Activated T-helper 2 cell treated with anti-CD3 and anti-CD28 coated beads, Interferon-gamma antibody, Interleukin-2, Interleukin-4, amounts not matched to agents 10 μg/mL and 5 μg/mL and 100 μg/mL, durations not matched to agents 14 hours and 24 hours and 36 hours (primary cell): ENCODE measurements around the gene OR8G1. TPM values are rescaled to one million over a fixed set of nuclear protein-coding genes. Genes with fewer than 3 reads are reported as not detected.
"Not testable (repeated sequence)": the region's sequence is repeated elsewhere in the genome, so short reads cannot be mapped to it uniquely, and the experiment has no call there.

Experiments
- DNase-seq: peaks from one replicate; pipeline ENCODE4 v3.0.0; 2021; ENCODE audit warnings: low spot score
- H3K27ac Mint-ChIP-seq: one replicate; pipeline ENCODE4 v1.8.0; 2021; ENCODE audit warnings: mixed read lengths
- H3K27me3 Mint-ChIP-seq: one replicate; pipeline ENCODE4 v1.8.0; 2021; ENCODE audit warnings: low read depth, mixed read lengths
- H3K36me3 Mint-ChIP-seq: one replicate; pipeline ENCODE4 v1.8.0; 2021; ENCODE audit warnings: low read depth, mixed read lengths
- H3K4me1 Mint-ChIP-seq: one replicate; pipeline ENCODE4 v1.8.0; 2021; ENCODE audit warnings: low read depth, mixed read lengths
- H3K4me3 Mint-ChIP-seq: one replicate; pipeline ENCODE4 v1.8.0; 2021; ENCODE audit warnings: low read depth, mild to moderate bottlenecking, moderate library complexity, mixed read lengths
- H3K9me3 Mint-ChIP-seq: one replicate; pipeline ENCODE4 v1.8.0; 2021; ENCODE audit warnings: mixed read lengths
- intact Hi-C: fragments of 100-400 bp; cut with micrococcal nuclease; formaldehyde crosslinking; loops from one replicate; pipeline ENCODE4 v1.15.1; 2023
- total RNA-seq: library from RNA; stranded (reverse); gene quantifications from 2 replicates; pipeline ENCODE4 v1.2.3, GENCODE V29; 2022

The OR8G1 gene
- total RNA-seq, 1 donor from 2014 or later, result not detected

DNA sequence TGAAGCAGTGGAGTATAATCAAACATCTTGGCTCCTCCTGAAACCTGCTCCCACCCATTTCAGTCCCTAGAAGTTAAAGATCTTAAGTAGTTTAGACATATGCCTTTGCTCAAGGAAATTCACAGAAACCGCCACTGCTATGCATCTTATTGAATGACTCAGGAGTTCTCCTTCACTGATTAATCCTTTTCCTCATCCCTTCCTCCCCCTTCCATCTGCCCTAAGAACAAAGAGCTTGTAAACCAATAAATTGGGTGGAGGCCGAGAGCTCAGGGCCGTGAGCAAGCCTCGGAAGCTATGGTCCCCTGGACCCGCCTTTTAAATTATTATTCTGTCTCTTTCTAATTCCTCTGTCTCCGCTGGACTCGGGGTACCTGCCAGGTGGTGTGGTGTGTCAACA is 30.0 kb downstream of the OR8G1 start:
- H3K4me1 Mint-ChIP-seq, H3K9me3 Mint-ChIP-seq, H3K36me3 Mint-ChIP-seq, intact Hi-C loops, DNase-seq, H3K27ac Mint-ChIP-seq, H3K4me3 Mint-ChIP-seq: not testable (repeated sequence)
- H3K27me3 Mint-ChIP-seq, result peaks cover 21% of the 10 kb centered on the region

DNA sequence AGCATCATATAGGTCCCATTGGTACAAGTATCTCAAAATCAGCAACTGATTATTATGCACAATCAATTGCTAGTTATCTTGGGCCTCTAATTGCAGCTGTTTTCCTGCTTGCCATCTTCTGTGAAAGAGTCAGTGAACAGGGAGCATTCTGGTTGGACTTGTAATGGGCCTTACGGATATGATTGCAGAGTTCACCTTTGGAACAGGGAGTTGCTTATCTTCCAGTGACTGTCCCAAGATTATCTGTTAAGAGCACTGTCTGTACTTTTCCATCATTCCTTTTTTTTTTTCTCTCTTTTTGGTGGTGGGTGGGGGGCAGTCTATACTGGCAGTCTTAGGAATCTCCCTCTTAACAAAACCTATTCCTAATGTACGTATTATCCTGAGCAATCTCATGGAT is 33.1 kb downstream of the OR8G1 start:
- intact Hi-C loops, result no loop called here
- Mint-ChIP-seq H3K36me3 (no peaks in the 10 kb centered on the region), H3K4me3 (no peak overlapping the region), H3K9me3 (no peaks in the 10 kb centered on the region), H3K27me3 (peaks cover 22% of the 10 kb centered on the region), H3K27ac (no peak overlapping the region), H3K4me1 (peaks cover 16% of the 10 kb centered on the region)
- no peak for DNase-seq

DNA sequence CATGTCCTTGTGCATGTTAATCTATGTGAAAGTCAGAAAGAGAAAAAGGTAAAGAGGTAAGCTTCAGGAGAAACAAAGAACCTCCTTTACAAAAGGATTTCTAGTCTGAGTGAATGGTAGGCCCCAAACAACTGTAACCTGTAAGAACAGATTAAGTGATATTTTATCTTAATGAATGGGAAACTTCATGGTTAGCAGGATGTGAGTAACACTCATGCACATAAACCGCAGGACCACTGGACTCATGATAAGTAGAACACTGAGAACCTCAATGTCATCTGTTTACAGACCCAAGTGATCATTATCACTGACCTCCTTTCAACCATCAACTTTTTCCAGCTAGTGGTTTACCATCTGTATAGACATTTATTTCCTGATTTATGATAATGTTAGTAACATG is 35.2 kb downstream of the OR8G1 start:
- H3K36me3 Mint-ChIP-seq, result no peaks in the 10 kb centered on the region
- H3K27me3 Mint-ChIP-seq, result peaks cover 30% of the 10 kb centered on the region
- H3K27ac Mint-ChIP-seq, result peak overlapping the region; percentile 82
- intact Hi-C loops, result loop anchor here (1.0 to 5.0 kb wide), 3 partner anchors 79 to 205 kb away; partner anchors contain the start of gene VWA5A
- H3K9me3 Mint-ChIP-seq, result no peaks in the 10 kb centered on the region
- no peak overlapping the region for H3K4me3 Mint-ChIP-seq
- H3K4me1 Mint-ChIP-seq, result peaks cover 16% of the 10 kb centered on the region
- no peak for DNase-seq

DNA sequence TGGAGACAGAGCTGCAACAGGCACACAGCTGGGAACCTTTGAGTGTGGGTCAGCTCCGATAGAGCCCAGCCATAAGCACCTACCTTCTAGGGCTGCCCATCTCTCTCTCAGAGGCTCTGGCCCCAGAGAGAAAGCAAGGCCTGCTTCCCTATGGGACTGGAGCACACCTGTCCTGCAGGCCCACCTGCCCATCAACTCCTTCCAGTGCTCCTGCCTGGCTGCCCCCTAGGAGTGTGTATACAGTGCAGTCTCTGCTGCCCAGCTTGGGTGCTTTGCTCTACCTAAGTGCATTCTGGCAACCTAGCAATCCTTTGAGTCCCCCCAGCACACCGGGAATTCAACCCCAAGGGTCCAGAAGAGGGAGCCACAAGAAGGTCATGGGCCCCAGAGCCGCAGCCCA is 36.3 kb downstream of the OR8G1 start:
- peaks cover 4% of the 10 kb centered on the region for H3K9me3 Mint-ChIP-seq
- H3K27me3 Mint-ChIP-seq, result peaks cover 28% of the 10 kb centered on the region
- H3K4me1 Mint-ChIP-seq, result peaks cover 16% of the 10 kb centered on the region
- DNase-seq, result no peak
- no peaks in the 10 kb centered on the region for H3K36me3 Mint-ChIP-seq
- no peak overlapping the region for H3K27ac Mint-ChIP-seq
- intact Hi-C loops, result loop anchor here (5.0 kb wide), 1 partner anchor 80 kb away; no protein-coding TSS in a partner anchor
- H3K4me3 Mint-ChIP-seq, result no peak overlapping the region

DNA sequence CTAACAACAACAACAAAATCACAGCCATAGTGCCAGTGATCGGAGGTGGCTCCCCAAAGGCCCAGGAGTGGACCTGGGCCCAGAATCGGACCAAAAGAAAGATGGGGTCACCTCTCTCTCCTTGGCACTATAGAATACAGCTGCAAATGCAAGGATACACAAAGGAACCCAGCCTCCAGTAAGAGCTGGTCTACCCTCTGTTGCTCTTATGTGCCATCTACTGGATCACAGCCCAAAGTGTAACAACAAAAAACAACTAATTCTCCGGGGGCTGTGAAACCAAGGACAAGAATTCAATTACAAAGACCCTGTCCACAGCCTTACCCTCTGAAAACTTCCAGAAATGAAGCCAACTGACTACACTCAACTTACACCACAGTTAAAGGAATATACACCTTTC is 36.9 kb downstream of the OR8G1 start:
- Mint-ChIP-seq H3K27ac (no peak overlapping the region), H3K27me3 (peaks cover 28% of the 10 kb centered on the region), H3K4me3 (no peak overlapping the region), H3K4me1 (peaks cover 16% of the 10 kb centered on the region), H3K36me3 (no peaks in the 10 kb centered on the region), H3K9me3 (peaks cover 4% of the 10 kb centered on the region)
- no peak for DNase-seq
- intact Hi-C loops, result loop anchor here (5.0 kb wide), 1 partner anchor 81 kb away; no protein-coding TSS in a partner anchor

DNA sequence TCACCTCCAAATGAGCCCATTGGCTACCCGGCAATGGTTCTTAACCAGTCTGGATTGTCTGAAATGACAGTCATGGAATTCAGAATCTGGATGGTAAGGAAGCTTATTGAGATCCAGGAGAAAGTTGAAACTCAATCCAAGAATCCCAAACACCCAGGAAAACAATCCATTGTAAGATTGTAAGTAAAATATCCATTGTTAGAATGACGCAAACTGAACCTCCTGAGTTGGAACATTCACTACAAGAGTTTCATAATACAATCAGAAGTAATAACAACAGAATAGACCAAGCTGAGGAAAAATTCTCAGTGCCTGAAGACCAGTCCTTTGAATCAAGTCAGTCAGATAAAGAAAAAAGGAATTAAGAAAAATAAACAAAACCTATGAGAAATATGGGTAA is 37.4 kb downstream of the OR8G1 start:
- peaks cover 28% of the 10 kb centered on the region for H3K27me3 Mint-ChIP-seq

DNA sequence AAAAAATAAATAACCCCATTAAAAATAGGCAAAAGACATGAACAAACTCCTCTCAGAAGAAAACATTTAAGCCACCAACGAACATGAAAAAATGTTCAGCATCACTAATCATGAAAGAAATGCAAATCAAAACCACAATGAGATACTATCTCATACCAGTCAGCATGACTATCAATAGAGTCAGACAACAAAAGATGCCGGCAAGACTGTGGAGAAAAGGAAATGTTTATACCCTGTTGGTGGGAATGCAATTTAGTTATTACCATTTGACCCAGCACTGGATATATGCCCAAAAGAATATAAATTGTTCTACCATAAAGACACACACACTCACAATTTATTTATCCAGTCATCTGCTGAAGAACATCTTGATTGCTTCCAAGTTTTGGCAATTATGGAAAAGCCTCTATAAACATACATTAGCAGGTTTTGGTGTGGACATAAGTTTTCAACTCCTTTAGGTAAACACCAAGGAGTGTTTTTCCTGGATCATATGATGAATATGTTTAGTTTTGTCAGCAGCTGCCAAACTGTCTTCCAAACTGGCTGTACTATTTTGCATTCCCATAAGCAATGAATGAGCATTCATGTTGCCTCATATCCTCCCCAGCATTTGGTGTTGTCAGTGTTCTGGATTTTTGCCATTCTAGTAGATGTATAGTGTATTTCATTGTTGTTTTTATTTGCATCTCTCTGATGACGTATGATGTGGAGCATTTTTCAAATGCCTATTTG is 44.9 kb downstream of the OR8G1 start:
- DNase-seq, result no peak
- Mint-ChIP-seq H3K4me1 (peaks cover 4% of the 10 kb centered on the region), H3K9me3 (peaks cover 4% of the 10 kb centered on the region), H3K27ac (no peak overlapping the region), H3K36me3 (no peaks in the 10 kb centered on the region), H3K27me3 (peaks cover 15% of the 10 kb centered on the region), H3K4me3 (no peak overlapping the region)
- intact Hi-C loops, result no loop called here

More for the DNA sequence above, 37.4 kb downstream of the OR8G1 start:
- no peak overlapping the region for H3K27ac Mint-ChIP-seq
- peaks cover 4% of the 10 kb centered on the region for H3K9me3 Mint-ChIP-seq
- H3K4me3 Mint-ChIP-seq, result no peak overlapping the region
- DNase-seq, result no peak
- peaks cover 16% of the 10 kb centered on the region for H3K4me1 Mint-ChIP-seq
- intact Hi-C loops, result loop anchor here (5.0 kb wide), 1 partner anchor 81 kb away; no protein-coding TSS in a partner anchor
- H3K36me3 Mint-ChIP-seq, result no peaks in the 10 kb centered on the region

DNA sequence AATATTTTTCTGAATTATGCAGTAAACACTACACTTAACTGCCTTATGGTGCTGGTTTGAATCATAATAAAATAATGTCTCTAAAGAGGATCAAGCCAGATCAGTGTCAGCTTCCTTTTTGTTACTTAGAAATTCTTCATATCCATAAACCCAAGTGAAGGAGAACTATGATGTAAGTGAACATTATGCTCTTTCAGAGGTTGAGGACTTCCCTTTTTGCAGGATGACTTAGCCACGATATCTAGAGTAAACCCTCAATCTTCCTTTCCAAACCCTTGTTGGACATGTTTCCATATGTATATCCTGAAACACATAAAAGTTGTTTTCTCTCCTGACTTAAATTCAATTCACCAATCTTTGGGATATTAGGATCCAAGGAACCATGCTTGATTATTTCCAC is 53.8 kb downstream of the OR8G1 start:
- Mint-ChIP-seq H3K9me3 (no peaks in the 10 kb centered on the region), H3K27ac (no peak overlapping the region), H3K36me3 (no peaks in the 10 kb centered on the region)

DNA sequence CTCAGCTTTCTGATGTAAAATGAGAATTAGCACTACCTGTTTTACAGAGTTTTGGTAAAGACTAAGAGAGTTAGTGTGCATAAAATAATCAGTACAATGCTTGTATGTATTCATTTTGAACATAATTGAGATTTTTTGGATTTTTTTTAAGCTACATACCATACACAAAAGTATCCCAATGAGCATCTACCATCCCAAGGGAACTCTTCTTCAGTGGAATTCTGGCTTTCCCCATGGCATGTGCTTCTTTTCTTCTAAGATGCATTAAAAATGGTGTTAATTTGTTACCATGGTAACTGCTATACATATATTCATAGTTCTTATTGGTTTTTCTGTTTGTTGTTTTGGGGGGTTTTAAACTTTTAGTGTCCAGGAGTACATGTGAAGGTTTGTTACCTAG is 55.1 kb downstream of the OR8G1 start:
- Mint-ChIP-seq H3K4me3 (no peak overlapping the region), H3K27me3 (no peaks in the 10 kb centered on the region), H3K4me1 (no peaks in the 10 kb centered on the region), H3K27ac (no peak overlapping the region), H3K36me3 (no peaks in the 10 kb centered on the region), H3K9me3 (no peaks in the 10 kb centered on the region)
- intact Hi-C loops, result no loop called here
- DNase-seq, result no peak

More for the DNA sequence above, 53.8 kb downstream of the OR8G1 start:
- intact Hi-C loops, result no loop called here
- DNase-seq, result no peak
- no peaks in the 10 kb centered on the region for H3K4me1 Mint-ChIP-seq
- no peak overlapping the region for H3K4me3 Mint-ChIP-seq
- H3K27me3 Mint-ChIP-seq, result no peaks in the 10 kb centered on the region

DNA sequence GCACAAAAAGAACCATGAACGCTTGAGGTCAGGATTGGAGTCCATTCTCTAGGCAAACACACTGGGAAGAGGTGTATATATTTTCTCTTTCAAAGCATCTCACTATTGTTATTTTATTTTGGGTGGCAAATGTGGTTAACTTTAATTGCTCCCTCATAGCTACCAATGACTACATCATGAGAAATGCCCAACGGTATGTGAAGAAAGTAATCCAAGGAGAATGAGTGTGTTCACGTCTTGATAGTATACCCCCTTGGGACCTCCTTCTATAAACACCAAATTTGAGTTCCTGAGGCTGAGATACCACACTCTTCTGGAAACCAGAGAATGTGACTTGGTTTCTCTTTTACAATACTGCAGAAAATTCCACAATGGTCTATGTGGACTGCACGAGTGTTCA is 57.0 kb downstream of the OR8G1 start:
- no peaks in the 10 kb centered on the region for H3K36me3 Mint-ChIP-seq
- DNase-seq, result no peak
- H3K9me3 Mint-ChIP-seq, result no peaks in the 10 kb centered on the region
- no peak overlapping the region for H3K4me3 Mint-ChIP-seq
- H3K27ac Mint-ChIP-seq, result no peak overlapping the region
- no peaks in the 10 kb centered on the region for H3K4me1 Mint-ChIP-seq
- no peaks in the 10 kb centered on the region for H3K27me3 Mint-ChIP-seq
- intact Hi-C loops, result no loop called here

DNA sequence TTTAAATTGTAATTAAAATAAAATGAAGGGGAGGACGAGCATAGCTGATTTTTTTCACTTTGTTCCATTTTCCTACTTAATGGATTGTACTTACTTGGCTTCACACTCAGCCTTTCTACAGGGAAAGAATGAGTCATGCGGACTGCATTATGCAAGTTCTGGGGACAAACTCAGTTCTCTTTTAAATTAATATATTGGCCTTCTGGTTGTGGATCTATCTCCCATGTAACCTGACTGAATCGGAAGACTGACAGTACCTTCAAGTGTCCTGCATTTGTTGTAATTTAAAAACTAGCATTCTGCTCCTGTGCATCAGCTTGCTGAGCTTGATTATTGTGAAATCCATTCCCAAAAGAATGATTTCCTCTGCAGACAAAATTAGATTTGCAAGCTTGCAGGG is 60.7 kb downstream of the OR8G1 start:
- DNase-seq, result no peak
- no peak overlapping the region for H3K4me3 Mint-ChIP-seq
- H3K9me3 Mint-ChIP-seq, result no peaks in the 10 kb centered on the region
- no peaks in the 10 kb centered on the region for H3K36me3 Mint-ChIP-seq
- H3K27ac Mint-ChIP-seq, result no peak overlapping the region
- H3K4me1 Mint-ChIP-seq, result no peaks in the 10 kb centered on the region
- intact Hi-C loops, result no loop called here
- H3K27me3 Mint-ChIP-seq, result no peaks in the 10 kb centered on the region

DNA sequence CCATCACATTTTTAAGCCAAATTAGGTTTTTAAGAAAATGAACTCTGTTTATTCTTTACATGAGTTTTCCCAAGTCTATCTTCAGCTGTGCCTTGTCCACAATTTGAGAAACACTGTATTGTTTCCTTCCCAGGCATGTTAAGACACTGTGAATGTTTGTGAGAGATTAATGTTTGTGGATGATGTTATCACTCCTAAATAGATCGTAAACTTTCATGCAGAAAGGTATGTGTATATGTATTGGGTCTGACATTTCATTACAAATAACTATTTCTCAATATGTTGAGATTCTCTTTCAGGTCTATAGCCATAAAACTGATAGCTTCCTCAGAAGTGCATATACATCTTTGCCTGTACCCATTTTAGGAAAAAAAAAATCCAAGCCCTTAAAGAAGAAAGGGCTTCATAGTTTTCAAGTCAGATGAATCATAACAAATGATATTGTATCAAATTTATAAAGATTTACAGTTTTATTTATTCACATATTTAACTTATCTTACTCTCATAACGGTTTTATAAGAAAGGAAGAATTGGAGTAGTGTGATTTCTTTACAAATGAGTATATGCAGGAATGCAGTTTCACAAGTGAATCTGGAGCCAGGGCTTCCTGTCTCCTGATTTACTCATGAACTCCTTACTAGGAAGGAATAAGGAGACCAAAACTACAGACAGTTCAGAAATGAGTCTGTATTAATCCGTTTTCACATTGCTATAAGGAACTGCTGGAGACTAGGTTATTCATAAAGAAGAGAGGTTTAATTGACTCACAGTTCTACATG is 61.6 kb downstream of the OR8G1 start:
- H3K4me3 Mint-ChIP-seq, result no peak overlapping the region
- no peaks in the 10 kb centered on the region for H3K4me1 Mint-ChIP-seq
- intact Hi-C loops, result no loop called here
- no peaks in the 10 kb centered on the region for H3K36me3 Mint-ChIP-seq
- H3K9me3 Mint-ChIP-seq, result no peaks in the 10 kb centered on the region
- no peak overlapping the region for H3K27ac Mint-ChIP-seq
- peaks cover 2% of the 10 kb centered on the region for H3K27me3 Mint-ChIP-seq
- DNase-seq, result no peak
